ENCODE measurements around the gene LIX1L. TPM values are rescaled to one million over a fixed set of nuclear protein-coding genes. Genes with fewer than 3 reads are reported as not detected.

The LIX1L gene
- total RNA-seq, 1 donor: 40.2 TPM

DNA sequence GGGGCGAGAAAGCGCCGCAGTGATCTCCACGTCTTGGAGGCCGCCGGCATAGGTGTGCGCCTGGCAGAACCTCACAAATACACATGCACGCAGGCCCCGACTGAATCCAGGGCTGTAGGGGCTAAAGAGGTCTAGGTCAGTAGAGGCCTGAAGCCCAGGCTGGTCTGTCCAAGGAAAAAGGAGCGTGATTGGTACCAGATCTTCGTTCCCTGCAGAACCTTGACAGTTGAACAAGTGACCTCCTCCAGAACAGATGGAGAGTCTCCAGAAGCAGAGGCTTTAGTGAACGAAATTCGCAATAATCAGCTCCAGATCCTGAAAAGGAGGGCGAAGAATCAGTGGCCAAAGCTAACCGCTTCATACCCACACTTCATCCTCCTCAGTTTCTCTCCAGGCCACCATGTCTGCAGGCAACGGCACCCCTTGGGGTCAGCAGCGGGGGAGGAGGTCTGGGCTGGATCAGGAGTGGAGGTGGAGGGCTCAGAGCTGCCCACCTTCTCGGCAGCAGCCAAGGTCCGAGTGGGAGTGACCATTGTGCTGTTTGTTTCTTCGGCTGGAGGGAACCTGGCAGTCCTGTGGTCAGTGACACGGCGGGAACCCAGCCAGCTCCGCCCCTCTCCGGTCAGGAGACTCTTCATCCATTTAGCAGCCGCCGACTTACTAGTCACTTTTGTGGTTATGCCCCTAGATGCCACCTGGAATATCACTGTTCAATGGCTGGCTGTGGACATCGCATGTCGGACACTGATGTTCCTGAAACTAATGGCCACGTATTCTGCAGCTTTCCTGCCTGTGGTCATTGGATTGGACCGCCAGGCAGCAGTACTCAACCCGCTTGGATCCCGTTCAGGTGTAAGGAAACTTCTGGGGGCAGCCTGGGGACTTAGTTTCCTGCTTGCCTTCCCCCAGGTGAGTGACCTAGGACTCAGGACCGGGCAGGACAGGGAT lies 38.6 kb downstream of the LIX1L start:
- H3K4me3 ChIP-seq (ENCODE audit: low read depth, low read length): peak overlapping the region; percentile 88
- TF ChIP-seq, protein P1, sequence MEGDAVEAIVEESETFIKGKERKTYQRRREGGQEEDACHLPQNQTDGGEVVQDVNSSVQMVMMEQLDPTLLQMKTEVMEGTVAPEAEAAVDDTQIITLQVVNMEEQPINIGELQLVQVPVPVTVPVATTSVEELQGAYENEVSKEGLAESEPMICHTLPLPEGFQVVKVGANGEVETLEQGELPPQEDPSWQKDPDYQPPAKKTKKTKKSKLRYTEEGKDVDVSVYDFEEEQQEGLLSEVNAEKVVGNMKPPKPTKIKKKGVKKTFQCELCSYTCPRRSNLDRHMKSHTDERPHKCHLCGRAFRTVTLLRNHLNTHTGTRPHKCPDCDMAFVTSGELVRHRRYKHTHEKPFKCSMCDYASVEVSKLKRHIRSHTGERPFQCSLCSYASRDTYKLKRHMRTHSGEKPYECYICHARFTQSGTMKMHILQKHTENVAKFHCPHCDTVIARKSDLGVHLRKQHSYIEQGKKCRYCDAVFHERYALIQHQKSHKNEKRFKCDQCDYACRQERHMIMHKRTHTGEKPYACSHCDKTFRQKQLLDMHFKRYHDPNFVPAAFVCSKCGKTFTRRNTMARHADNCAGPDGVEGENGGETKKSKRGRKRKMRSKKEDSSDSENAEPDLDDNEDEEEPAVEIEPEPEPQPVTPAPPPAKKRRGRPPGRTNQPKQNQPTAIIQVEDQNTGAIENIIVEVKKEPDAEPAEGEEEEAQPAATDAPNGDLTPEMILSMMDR (IDR thresholded peaks at IDR 0.05; ENCODE audit: insufficient read depth, low read depth, low read length): no peak
- DNase-seq (ENCODE audit: low read depth): peak; percentile 50

DNA sequence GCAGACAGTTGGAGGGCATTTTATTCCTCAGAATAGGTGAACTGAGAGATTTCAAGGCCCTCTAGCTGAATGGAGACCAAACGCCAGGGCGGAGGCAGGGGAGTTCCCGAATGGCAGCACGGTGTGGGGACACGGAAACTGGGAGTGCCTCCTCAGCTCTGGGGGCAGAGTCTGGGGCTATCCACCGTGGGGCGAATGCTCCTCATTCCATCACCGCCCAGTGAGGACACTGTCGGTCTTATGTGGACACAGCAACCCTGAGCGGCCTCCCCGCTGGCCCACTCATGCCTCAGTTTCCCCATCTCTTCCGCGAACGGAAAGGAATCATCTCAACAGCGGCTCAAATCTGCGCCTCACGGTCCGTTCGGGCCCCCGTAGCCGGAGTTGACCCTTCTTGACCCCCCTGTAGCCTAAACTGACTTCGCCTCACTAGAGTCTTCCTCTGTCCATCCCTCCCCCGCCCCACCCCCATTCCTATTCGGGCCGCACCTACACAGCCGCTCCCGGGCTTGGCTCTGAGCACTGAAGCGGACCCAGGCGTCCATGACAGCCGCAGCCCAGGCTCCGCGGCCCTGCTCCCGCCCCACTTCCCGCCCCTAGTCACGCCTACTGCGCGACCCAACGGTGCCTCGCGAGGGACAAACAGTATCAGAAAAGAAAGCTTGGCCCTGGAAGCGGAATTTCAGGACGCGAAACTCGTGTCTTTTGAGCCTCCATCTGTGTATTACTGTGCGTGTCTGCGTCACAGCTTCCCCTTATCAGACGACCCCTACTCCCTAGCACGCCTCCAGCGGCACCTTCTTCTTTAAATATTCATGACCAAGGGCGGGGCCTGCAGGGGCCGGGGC lies 39.4 kb downstream of the LIX1L start, which contains the start of gene PEX11B:
Gene PEX11B, minus strand, starts transcription at position 574 of the 848 bp plus-strand sequence. Its CDS starts 29 bp downstream, at position 545.
- peak within 1 kb of the TSS; percentile 88 for H3K4me3 ChIP-seq (ENCODE audit: low read depth, low read length)
- TF ChIP-seq, protein P1 (IDR thresholded peaks at IDR 0.05; ENCODE audit: insufficient read depth, low read depth, low read length): no peak
- peak; percentile 93 for DNase-seq (ENCODE audit: low read depth)

DNA sequence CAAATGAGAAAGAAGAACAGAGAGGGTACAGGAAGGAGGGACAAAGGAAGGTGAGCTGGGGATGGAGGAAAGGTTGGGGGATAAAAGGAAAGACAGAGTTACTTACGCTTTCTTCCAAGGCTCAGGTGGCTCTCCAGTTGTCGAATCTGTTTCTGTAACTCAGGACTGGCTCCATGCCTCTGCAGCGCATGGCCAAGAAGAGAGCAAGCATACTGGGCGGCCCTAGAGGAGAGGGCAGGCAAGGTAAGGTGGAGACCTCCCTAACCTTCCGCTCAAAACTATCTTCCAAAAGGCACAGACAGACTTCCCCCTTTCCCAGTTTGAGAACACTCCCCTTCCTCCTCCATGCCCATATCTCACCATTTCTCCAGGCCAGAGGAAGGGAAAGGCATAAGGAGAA lies 40.2 kb downstream of the LIX1L start:
- peak overlapping the region; percentile 88 for H3K4me3 ChIP-seq (ENCODE audit: low read depth, low read length)
- no peak for DNase-seq (ENCODE audit: low read depth)
- TF ChIP-seq, protein P1 (IDR thresholded peaks at IDR 0.05; ENCODE audit: insufficient read depth, low read depth, low read length): no peak

DNA sequence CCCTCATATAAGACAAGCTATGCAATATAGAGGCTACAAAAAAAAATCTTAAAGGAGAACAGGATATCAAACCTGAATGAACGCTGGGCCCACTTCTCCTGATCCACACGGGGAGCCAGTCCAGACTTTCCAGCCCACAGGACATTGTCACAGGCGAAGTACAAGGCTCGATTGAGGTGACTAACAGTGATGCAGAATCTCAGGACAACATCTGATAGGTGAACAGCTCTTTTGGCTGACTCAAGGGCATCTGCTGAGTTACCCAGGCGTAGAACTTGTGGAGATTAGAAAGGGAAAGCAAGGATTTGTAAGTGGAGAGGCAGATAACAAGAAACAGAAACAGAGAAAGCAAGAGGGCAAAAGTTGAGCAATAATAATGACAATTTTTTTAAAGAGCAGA lies 41.1 kb downstream of the LIX1L start:
- H3K4me3 ChIP-seq (ENCODE audit: low read depth, low read length): no peak overlapping the region
- TF ChIP-seq, protein P1 (IDR thresholded peaks at IDR 0.05; ENCODE audit: insufficient read depth, low read depth, low read length): no peak
- DNase-seq (ENCODE audit: low read depth): no peak

DNA sequence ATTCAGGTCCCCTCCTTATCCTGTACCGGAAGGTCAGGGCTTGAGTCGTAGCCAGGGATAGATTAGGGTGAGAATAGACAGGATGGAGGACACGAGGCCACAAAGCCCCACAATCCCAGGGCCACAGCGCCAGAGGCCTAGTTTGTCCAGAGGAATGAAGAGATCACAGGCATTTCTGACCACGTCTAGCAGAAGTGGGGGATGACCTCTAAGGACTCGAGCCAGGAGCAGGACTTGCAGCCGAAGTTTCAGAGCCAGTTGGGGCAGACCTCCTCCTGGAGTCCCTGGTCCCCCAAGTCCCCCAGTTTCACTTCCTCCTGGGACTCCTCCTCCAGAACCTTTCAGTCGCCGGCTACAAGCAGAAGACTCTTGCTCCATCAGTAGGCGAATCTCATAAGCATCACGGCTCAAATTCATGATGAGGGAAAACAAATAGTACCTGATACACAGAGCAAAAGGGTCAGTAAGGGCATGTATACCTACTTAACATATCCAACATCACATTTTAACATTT lies 45.6 kb downstream of the LIX1L start:
- TF ChIP-seq, protein P1 (IDR thresholded peaks at IDR 0.05; ENCODE audit: insufficient read depth, low read depth, low read length): no peak

DNA sequence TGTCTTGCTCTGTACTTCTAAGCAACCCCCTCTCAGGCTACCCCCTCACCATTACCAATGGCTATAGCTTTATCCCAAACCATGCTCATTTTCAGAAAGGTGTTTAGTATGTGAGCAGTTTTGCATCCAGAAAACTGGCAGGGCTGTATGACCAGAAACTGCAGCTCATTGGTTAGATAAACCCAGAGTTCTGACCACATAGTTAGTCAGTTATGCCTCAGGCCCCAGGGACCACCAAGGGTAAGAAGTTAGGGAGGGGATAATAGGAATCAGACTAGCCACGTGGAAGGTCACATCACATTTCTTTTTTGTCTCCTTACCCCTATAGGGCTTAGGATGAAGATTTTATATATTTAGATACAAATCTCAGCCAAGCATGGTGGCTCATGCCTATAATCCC lies 49.2 kb downstream of the LIX1L start:
- TF ChIP-seq, protein P1 (IDR thresholded peaks at IDR 0.05; ENCODE audit: insufficient read depth, low read depth, low read length): no peak
- H3K4me3 ChIP-seq (ENCODE audit: low read depth, low read length): no peak overlapping the region
- no peak for DNase-seq (ENCODE audit: low read depth)

More for the DNA sequence above, 45.6 kb downstream of the LIX1L start:
- DNase-seq (ENCODE audit: low read depth): no peak
- no peak overlapping the region for H3K4me3 ChIP-seq (ENCODE audit: low read depth, low read length)
